DOHH2 (cell line): ENCODE results near the gene SORBS1.

Experiments used
- H3F3A ChIP-seq: fragments of 200-600 bp; sonication (generic), shearing (Covaris generic); 2 replicates; pipeline ENCODE4 v1.6.0; 2016; ENCODE audit warnings: antibody characterized with exemption, mild to moderate bottlenecking; ENCODE audit not compliant: control insufficient read depth, insufficient read depth
- H3K27ac ChIP-seq: fragments of 200-600 bp; sonication (generic); 2 replicates; pipeline ENCODE4 v1.5.1; 2014; ENCODE audit warnings: low read depth, mild to moderate bottlenecking, low read length, moderate library complexity
- H3K27me3 ChIP-seq: fragments of 200-600 bp; sonication (generic); 2 replicates; pipeline ENCODE4 v1.6.1; 2014; ENCODE audit warnings: mild to moderate bottlenecking, low read length, mixed read lengths; ENCODE audit not compliant: control insufficient read depth
- H3K36me3 ChIP-seq: fragments of 200-600 bp; sonication (generic); 2 replicates; pipeline ENCODE4 v1.6.1; 2014; ENCODE audit warnings: mild to moderate bottlenecking, low read length, moderate library complexity, mixed read lengths; ENCODE audit not compliant: control insufficient read depth
- H3K4me1 ChIP-seq: fragments of 200-600 bp; sonication (generic); 2 replicates; pipeline ENCODE4 v1.6.1; 2014; ENCODE audit warnings: mild to moderate bottlenecking, low read length, mixed read lengths; ENCODE audit not compliant: control insufficient read depth
- H3K4me2 ChIP-seq: fragments of 200-600 bp; sonication (generic); 2 replicates; pipeline ENCODE4 v1.6.0; 2014; ENCODE audit warnings: mild to moderate bottlenecking, low read length, moderate library complexity
- H3K4me3 ChIP-seq: fragments of 200-600 bp; sonication (generic); 2 replicates; pipeline ENCODE4 v1.5.1; 2014; ENCODE audit warnings: mild to moderate bottlenecking, low read length, mixed read lengths
- H3K79me2 ChIP-seq: fragments of 200-600 bp; sonication (generic); 2 replicates; pipeline ENCODE4 v1.6.1; 2014; ENCODE audit warnings: mild to moderate bottlenecking, low read length, mixed read lengths; ENCODE audit not compliant: control insufficient read depth
- H3K9me2 ChIP-seq: fragments of 200-600 bp; sonication (generic); replicated peaks from 2 replicates; pipeline ENCODE4 v1.6.1; 2014; ENCODE audit warnings: mild to moderate bottlenecking, low read length, mixed read lengths; ENCODE audit not compliant: control insufficient read depth
- H3K9me3 ChIP-seq: fragments of 200-600 bp; sonication (generic); 2 replicates; pipeline ENCODE4 v1.6.1; 2014; ENCODE audit warnings: antibody characterized with exemption, low read length, mixed read lengths; ENCODE audit not compliant: control insufficient read depth, insufficient read depth
- H4K20me1 ChIP-seq: fragments of 200-600 bp; sonication (generic); 2 replicates; pipeline ENCODE4 v1.6.0; 2014; ENCODE audit warnings: low read depth, mild to moderate bottlenecking, antibody characterized with exemption, low read length, moderate library complexity; ENCODE audit not compliant: control insufficient read depth, insufficient read depth
- EZH2phosphoT487 ChIP-seq: fragments of 200-600 bp; sonication (generic); IDR thresholded peaks from 2 replicates; pipeline ENCODE4 v1.6.1; 2017; ENCODE audit warnings: borderline replicate concordance, mild to moderate bottlenecking, antibody characterized with exemption, low read length, moderate library complexity, mixed read lengths
- TF ChIP-seq, protein P1 (sequence below): fragments of 200-600 bp; sonication (generic); IDR thresholded peaks from one replicate; pipeline ENCODE4 v1.5.1; 2014; ENCODE audit warnings: antibody characterized with exemption, mild to moderate bottlenecking, low read depth, low read length; ENCODE audit not compliant: poor library complexity, severe bottlenecking

Gene SORBS1

DNA sequence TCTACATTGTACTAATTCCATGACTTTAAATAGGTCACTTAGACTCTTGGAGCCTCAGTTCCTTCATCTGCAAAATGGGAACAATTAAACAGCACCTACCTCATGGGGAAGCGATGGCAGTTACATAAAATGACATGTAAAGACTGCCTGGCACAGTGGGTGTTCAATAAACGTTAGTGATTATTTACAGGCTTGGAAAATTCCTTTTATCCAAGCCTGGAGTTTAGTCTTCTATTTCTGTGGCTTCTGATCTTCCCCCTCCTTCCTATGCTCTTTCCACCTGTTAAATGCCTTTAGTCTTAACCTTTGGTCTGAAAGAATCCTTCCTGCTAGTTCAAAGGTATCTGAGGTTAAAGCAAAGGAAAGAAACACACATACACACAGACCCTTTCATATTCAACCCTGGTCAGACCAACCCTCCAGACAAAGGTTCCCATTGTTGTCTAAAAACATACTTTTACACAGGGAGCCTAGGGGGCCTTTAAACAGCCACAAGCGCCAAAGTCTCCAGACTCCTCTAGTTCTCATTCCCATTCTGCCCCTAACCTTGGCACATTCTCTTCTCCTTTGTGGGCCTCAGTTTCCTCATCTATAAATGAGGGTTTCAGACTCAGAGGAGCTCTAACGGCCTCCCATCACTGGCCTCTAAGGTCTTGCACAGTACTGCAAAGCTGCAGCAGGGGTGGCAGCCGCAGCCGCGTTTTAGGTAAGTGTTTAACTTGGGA is 21.4 kb downstream of the SORBS1 start:
- Histone ChIP-seq H4K20me1 (no peaks in the 10 kb centered on the region), H3K36me3 (no peaks in the 10 kb centered on the region), H3K4me3 (no peak overlapping the region), H3K4me1 (no peaks in the 10 kb centered on the region), H3K9me2 (no peaks in the 10 kb centered on the region), H3K27ac (no peak overlapping the region), H3K9me3 (no peaks in the 10 kb centered on the region), H3K4me2 (no peak overlapping the region), H3K79me2 (no peaks in the 10 kb centered on the region), H3F3A (no peaks in the 10 kb centered on the region), H3K27me3 (peaks cover 10% of the 10 kb centered on the region)
- TF ChIP-seq, protein P1, sequence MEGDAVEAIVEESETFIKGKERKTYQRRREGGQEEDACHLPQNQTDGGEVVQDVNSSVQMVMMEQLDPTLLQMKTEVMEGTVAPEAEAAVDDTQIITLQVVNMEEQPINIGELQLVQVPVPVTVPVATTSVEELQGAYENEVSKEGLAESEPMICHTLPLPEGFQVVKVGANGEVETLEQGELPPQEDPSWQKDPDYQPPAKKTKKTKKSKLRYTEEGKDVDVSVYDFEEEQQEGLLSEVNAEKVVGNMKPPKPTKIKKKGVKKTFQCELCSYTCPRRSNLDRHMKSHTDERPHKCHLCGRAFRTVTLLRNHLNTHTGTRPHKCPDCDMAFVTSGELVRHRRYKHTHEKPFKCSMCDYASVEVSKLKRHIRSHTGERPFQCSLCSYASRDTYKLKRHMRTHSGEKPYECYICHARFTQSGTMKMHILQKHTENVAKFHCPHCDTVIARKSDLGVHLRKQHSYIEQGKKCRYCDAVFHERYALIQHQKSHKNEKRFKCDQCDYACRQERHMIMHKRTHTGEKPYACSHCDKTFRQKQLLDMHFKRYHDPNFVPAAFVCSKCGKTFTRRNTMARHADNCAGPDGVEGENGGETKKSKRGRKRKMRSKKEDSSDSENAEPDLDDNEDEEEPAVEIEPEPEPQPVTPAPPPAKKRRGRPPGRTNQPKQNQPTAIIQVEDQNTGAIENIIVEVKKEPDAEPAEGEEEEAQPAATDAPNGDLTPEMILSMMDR, result no peak
- TF ChIP-seq EZH2phosphoT487, result no peak

DNA sequence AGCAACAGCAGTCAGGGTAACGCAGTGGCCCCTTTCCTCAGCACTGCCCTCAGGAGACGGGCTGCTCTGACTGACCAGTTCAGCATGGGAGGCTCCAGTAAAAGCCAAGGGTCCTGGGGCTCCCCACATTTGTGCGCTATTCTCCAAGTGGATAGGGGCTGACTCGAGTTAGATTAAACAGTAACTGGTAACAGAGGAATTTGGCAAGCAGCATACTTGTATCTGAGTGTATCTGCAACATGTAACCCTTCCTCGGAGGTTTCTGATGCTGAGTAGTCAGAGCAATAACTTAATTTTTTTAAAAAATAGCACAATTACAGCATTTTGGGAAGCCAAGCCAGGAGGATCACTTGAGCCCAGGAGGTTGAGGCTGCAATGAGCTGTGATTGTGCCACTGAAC is 22.8 kb downstream of the SORBS1 start:
- Histone ChIP-seq H3F3A (no peaks in the 10 kb centered on the region), H3K9me3 (no peaks in the 10 kb centered on the region), H3K4me3 (no peak overlapping the region), H3K4me1 (no peaks in the 10 kb centered on the region), H3K36me3 (no peaks in the 10 kb centered on the region), H3K9me2 (no peaks in the 10 kb centered on the region), H3K27ac (no peak overlapping the region), H3K4me2 (no peak overlapping the region), H3K27me3 (peaks cover 10% of the 10 kb centered on the region), H3K79me2 (no peaks in the 10 kb centered on the region), H4K20me1 (no peaks in the 10 kb centered on the region)
- no peak for TF ChIP-seq EZH2phosphoT487
- TF ChIP-seq, protein P1, result no peak

DNA sequence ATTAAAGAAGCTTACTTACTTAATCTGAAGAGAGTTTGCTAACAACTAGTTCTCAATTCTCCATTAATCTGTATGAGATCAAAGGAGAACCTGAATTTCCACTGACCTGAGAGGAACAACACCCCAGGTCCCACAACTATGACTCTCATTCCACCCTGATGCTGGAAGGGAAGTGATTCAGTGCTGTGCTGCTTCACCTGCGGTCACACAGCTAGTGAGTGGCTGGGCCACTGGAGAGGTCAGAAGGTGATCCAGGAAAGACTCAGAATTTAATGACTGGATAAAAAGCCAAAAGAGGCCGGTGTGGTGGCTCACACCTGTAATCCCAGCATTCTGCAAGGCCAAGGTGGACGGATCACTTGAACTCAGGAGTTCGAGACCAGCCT is 23.6 kb downstream of the SORBS1 start:
- Histone ChIP-seq H3K9me2 (no peaks in the 10 kb centered on the region), H3K27me3 (peaks cover 10% of the 10 kb centered on the region), H3F3A (no peaks in the 10 kb centered on the region), H3K4me3 (no peak overlapping the region), H3K79me2 (no peaks in the 10 kb centered on the region), H3K4me1 (no peaks in the 10 kb centered on the region), H4K20me1 (no peaks in the 10 kb centered on the region), H3K27ac (no peak overlapping the region), H3K36me3 (no peaks in the 10 kb centered on the region), H3K9me3 (no peaks in the 10 kb centered on the region), H3K4me2 (no peak overlapping the region)
- no peak for TF ChIP-seq EZH2phosphoT487
- TF ChIP-seq, protein P1, result no peak
